D721Med (cell line): ENCODE data around the gene SP3.

ENCODE experiments used
- DNase-seq: peaks from one replicate; pipeline ENCODE4 v3.0.0; 2011; ENCODE audit warnings: low spot score; ENCODE audit not compliant: insufficient read length
- FAIRE-seq: peaks from 2 replicates; lab custom pipeline; 2011; peaks lifted over from hg19 to GRCh38; lab: Jason Lieb, UNC
- TF ChIP-seq, protein P1 (sequence below): IDR thresholded peaks from 2 replicates; pipeline ENCODE4 v1.5.1; 2012; ENCODE audit warnings: mild to moderate bottlenecking, control low read depth; ENCODE audit not compliant: insufficient read depth; ENCODE audit errors: missing control alignments

The SP3 gene

DNA sequence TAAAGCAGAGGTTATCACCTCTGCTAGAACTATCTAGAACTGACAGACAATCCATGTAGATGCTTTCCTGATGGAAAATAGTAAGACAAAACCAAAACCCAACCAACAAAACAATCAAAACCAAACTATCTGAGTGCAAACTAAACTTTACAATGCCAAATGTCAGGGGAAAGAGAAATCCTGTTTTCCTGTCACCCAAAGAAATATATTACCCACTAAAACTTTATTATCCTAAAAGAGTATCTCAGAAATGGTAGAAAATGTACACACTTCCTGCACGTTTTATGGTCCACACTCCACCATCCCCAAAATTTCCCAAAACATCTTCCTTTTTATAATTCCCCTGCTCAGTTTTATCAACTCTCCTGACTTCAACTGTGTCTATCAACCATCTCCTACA lies 29.9 kb downstream of the SP3 start:
- TF ChIP-seq, protein P1, sequence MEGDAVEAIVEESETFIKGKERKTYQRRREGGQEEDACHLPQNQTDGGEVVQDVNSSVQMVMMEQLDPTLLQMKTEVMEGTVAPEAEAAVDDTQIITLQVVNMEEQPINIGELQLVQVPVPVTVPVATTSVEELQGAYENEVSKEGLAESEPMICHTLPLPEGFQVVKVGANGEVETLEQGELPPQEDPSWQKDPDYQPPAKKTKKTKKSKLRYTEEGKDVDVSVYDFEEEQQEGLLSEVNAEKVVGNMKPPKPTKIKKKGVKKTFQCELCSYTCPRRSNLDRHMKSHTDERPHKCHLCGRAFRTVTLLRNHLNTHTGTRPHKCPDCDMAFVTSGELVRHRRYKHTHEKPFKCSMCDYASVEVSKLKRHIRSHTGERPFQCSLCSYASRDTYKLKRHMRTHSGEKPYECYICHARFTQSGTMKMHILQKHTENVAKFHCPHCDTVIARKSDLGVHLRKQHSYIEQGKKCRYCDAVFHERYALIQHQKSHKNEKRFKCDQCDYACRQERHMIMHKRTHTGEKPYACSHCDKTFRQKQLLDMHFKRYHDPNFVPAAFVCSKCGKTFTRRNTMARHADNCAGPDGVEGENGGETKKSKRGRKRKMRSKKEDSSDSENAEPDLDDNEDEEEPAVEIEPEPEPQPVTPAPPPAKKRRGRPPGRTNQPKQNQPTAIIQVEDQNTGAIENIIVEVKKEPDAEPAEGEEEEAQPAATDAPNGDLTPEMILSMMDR = no peak
- FAIRE-seq = no peak

DNA sequence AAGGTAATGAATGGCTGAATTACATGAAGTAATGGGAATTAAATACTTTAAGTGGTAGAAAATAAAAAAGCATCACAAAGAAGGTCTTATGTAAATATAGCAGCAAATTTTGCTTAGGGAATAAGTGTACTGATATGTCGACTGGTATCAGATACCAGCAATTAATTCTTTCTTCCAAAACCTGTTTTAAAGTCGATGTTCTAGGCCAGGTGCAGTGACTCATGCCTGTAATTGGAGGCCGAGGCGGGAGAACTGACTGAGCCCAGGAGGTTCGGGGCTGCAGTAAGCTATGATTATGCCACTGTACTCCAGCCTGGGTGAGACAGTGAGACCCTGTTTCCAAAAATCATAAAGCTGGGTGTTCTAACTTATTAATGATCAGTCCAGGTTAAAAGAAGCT lies 30.3 kb downstream of the SP3 start:
- FAIRE-seq (no peak), DNase-seq (no peak)
- TF ChIP-seq, protein P1 = no peak

More for the DNA sequence above, 29.9 kb downstream of the SP3 start:
- DNase-seq = no peak

DNA sequence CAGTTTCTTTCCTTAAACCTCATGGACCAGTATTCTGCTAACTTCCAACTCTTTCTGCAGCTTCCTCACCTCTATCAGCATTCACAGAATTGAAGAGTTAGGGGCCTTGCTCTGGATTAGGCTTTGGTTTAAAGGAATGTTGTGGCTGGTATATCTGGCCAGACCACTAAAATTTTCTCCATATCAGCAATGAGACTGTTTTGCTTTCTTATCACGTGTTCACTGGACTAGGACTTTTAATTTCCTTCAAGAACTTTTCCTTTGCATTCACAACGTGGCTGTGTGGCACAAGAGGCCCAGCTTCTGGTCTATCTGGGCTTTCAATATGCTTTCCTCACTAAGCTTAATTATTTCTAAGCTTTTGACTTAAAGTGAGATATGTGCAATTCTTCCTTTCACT lies 33.4 kb downstream of the SP3 start:
- TF ChIP-seq, protein P1 = no peak
- FAIRE-seq (no peak), DNase-seq (no peak)

DNA sequence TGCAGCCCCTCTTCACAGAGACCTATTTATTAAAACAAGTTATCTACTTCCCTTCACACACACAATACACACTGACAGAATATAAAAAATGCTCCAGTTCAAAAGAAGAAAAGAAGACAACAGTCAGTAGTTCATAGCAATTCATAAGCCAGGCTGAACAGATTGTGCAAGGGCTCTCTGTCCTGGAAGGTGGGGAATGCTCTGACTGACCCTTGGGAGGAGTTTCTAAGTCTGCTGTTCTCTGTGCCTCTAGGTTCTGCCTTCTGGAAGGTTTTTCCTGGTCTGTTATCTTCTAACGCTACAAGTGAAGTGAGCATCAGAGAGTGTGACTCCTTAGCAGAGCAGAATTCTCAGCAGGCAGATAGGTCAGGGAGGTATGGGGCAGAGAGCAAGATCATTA lies 35.7 kb downstream of the SP3 start:
- DNase-seq = no peak
- no peak for FAIRE-seq
- TF ChIP-seq, protein P1 = no peak

DNA sequence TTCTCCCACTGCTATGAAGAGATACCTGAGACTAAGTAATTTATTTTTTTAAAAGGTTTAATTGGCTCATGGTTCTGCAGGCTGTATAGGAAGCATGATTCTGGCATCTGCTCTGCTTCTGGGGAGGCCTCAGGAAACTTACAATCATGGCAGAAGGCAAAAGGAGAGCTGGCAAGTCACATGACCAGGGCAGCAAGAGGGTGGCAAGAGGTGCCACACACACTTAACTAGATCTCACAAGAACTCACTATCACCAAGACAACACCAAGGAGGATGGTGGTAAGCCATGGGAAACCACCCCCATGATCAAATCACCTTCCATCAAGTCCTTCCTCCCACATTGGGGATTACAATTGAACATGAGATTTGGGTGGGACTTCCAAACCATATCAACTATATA lies 38.3 kb downstream of the SP3 start:
- TF ChIP-seq, protein P1 = no peak
- no peak for DNase-seq
- no peak for FAIRE-seq

DNA sequence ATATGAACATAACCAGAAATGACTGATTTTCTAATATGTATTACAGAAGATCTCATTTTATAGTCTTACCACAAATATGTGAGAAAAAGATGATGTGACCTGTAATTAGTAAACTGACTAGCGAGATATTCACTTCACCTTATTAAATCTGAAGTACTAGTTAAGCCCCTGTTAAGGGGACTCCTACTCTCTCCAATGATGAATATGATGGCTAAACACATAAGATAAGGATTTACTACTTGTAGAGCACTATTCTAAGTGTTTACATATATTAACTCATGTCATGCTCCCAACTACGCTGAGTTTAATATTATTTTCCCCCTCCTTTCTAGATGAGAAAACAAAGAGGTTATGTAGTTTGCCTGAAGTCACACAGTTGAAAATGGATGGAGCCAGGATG lies 40.9 kb downstream of the SP3 start:
- FAIRE-seq (no peak), DNase-seq (no peak)
- TF ChIP-seq, protein P1 = no peak

DNA sequence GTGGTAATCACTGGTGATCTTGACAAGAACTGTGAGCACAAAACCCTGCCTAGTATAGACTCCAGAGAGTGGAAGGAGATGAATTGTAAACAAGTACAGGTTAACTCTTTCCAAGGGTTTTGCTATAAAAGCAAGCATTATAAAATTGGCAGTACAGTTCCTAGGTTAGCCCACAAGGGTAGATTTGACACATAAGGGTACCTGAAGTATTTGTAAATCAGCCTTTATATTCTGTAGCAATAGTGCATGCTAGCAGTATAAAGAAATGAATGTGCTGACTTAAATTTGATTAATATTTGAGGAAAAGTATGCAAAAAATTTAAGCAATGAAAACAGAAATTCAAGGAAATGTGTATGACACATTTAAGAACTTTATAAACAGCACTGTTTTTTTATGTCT lies 42.4 kb downstream of the SP3 start:
- FAIRE-seq = no peak

More for the DNA sequence above, 42.4 kb downstream of the SP3 start:
- TF ChIP-seq, protein P1 = no peak
- DNase-seq = no peak
